ENCODE data around the gene MGLL. TPM values are rescaled to one million over a fixed set of nuclear protein-coding genes. Genes with fewer than 3 reads are reported as not detected.

The MGLL gene
- total RNA-seq, 4 donors from 2014 or later, result 37.9 to 54.3 (median 45.2) TPM

DNA sequence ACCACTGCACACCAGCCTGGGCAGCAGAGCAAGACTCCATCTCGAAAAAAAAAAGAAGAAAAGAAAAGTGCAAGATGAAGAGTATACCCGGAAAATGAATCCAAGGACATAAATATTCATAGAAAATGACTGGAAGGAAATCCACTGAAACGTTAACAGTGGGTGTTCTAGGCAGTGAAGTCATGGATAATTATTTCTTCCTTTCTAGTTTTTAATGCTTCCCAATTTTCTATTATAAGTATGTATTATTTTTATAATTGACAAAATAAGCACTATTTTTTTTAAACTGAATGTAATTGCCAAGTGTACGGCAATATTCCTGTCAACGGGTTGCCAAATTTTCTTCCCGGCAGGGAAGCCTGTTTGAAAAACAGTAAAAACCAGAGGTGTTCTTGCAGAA is 37.4 kb upstream of the MGLL start:
- H3K4me1 ChIP-seq, result no peaks in the 10 kb centered on the region
- H3K4me3 ChIP-seq, result no peak overlapping the region
- no peak overlapping the region for H3K27ac ChIP-seq
- H3K9me3 ChIP-seq, result no peaks in the 10 kb centered on the region
- DNase-seq (ENCODE audit: low spot score in 2 of 2), result no peak
- H3K27me3 ChIP-seq, result no peaks in the 10 kb centered on the region
- no peaks in the 10 kb centered on the region for H3K36me3 ChIP-seq
- TF ChIP-seq POLR2AphosphoS5 (IDR thresholded peaks at IDR 0.05), result no peak
- TF ChIP-seq EP300 (IDR thresholded peaks at IDR 0.05), result no peak
- TF ChIP-seq, protein P1, sequence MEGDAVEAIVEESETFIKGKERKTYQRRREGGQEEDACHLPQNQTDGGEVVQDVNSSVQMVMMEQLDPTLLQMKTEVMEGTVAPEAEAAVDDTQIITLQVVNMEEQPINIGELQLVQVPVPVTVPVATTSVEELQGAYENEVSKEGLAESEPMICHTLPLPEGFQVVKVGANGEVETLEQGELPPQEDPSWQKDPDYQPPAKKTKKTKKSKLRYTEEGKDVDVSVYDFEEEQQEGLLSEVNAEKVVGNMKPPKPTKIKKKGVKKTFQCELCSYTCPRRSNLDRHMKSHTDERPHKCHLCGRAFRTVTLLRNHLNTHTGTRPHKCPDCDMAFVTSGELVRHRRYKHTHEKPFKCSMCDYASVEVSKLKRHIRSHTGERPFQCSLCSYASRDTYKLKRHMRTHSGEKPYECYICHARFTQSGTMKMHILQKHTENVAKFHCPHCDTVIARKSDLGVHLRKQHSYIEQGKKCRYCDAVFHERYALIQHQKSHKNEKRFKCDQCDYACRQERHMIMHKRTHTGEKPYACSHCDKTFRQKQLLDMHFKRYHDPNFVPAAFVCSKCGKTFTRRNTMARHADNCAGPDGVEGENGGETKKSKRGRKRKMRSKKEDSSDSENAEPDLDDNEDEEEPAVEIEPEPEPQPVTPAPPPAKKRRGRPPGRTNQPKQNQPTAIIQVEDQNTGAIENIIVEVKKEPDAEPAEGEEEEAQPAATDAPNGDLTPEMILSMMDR (IDR thresholded peaks at IDR 0.05), result no peak
- no peak for TF ChIP-seq POLR2A (IDR thresholded peaks at IDR 0.05)
- WGBS, result 49% methylated on average over 6 of the region's 6 CpGs

DNA sequence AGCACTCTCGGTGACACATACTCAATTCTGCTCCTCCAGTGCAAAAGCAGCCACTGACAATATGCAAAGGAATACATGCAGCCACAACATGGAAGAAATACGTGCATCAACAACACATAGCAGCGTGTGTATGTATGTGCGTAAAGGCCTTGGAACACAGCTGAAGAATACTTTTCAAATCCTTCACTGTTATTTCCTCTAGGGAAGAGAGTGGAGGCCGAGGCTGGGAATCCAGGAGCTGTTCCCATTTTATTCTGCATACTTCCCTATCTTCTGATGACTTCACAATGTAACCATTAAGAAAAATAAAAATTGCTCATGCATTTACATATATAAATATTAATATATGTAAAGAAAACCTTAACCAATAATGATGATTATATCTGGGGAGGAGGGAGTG is 36.6 kb upstream of the MGLL start:
- no peak for DNase-seq (ENCODE audit: low spot score in 2 of 2)
- no peak overlapping the region for H3K4me3 ChIP-seq
- no peak overlapping the region for H3K27ac ChIP-seq
- H3K9me3 ChIP-seq, result no peaks in the 10 kb centered on the region
- 90% methylated on average over 5 of the region's 5 CpGs for WGBS
- no peaks in the 10 kb centered on the region for H3K4me1 ChIP-seq
- no peaks in the 10 kb centered on the region for H3K27me3 ChIP-seq
- no peaks in the 10 kb centered on the region for H3K36me3 ChIP-seq
- no peak for TF ChIP-seq POLR2AphosphoS5 (IDR thresholded peaks at IDR 0.05)
- TF ChIP-seq, protein P1 (IDR thresholded peaks at IDR 0.05), result no peak
- no peak for TF ChIP-seq EP300 (IDR thresholded peaks at IDR 0.05)
- TF ChIP-seq POLR2A (IDR thresholded peaks at IDR 0.05), result no peak

DNA sequence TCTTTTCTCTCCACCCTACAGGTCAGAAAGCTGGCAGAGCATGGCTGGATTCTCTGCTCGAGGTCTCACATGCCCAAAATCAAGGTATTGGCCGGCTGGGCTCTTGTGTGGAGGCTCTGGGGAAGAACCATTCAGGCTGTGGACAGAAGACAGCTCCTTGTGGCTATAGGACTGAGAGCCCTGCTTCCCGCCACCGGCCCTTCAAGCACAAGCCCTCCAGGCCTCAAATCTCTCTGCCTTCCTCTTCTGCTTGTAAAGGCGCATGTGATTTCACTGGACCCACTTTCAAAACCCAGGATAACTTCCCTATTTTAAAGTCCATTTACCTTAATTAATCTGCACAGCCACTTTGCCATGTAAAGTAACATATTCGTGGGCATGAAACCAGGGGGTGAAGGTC is 36.2 kb upstream of the MGLL start:
- no peaks in the 10 kb centered on the region for H3K9me3 ChIP-seq
- no peaks in the 10 kb centered on the region for H3K4me1 ChIP-seq
- DNase-seq (ENCODE audit: low spot score in 2 of 2), result no peak
- no peaks in the 10 kb centered on the region for H3K36me3 ChIP-seq
- 94% methylated on average over 6 of the region's 6 CpGs for WGBS
- TF ChIP-seq, protein P1 (IDR thresholded peaks at IDR 0.05), result no peak
- TF ChIP-seq POLR2A (IDR thresholded peaks at IDR 0.05), result no peak
- no peak for TF ChIP-seq EP300 (IDR thresholded peaks at IDR 0.05)
- H3K4me3 ChIP-seq, result no peak overlapping the region
- no peak overlapping the region for H3K27ac ChIP-seq
- H3K27me3 ChIP-seq, result no peaks in the 10 kb centered on the region

DNA sequence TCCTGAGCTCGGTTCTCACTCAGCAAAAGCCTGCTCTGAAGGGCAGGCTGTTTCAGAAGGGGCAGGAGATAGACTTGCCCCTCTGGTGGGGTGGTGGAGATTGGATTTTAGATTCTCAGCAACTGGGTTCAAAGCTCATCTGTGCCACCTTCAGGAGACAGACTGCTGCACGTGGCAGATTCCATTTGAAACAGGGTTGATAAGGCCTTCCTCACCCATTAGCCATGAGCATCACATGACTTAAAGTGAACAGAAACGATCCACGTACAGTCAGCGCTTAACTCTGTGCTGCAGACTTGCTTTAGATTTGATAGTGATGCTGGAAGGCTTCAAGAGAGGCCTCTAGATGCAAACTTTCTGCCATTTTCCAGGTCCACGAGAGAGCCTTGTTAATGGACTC is 35.0 kb upstream of the MGLL start:
- no peaks in the 10 kb centered on the region for H3K27me3 ChIP-seq
- no peak overlapping the region for H3K4me3 ChIP-seq
- WGBS, result 81% methylated on average over 5 of the region's 6 CpGs
- TF ChIP-seq EP300 (IDR thresholded peaks at IDR 0.05), result no peak
- no peak for TF ChIP-seq POLR2A (IDR thresholded peaks at IDR 0.05)
- TF ChIP-seq, protein P1 (IDR thresholded peaks at IDR 0.05), result no peak
- TF ChIP-seq POLR2AphosphoS5 (IDR thresholded peaks at IDR 0.05), result no peak
- DNase-seq (ENCODE audit: low spot score in 2 of 2), result no peak
- no peaks in the 10 kb centered on the region for H3K36me3 ChIP-seq
- H3K9me3 ChIP-seq, result no peaks in the 10 kb centered on the region
- H3K4me1 ChIP-seq, result no peaks in the 10 kb centered on the region
- no peak overlapping the region for H3K27ac ChIP-seq

DNA sequence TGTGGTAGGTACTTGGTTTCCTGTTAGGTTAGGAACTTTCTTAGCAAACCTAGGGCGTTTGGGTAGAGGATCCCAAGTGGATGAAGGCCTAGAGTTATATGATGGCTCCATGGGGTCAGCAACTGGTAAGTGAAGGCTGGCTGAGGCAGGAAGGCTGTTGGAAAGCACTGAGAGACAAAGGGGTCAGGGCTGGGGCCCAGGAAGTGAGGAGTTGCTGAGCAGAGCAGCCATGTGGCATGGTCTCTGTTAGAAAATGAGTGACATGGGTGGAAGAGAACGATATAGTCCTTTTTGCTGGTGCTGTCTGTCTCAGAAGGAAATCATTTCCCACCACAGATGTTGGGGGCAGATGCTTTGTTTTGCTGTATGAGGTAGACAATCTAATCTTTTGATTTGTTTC is 34.5 kb upstream of the MGLL start:
- Histone ChIP-seq H3K4me1 (no peaks in the 10 kb centered on the region), H3K9me3 (no peaks in the 10 kb centered on the region), H3K27ac (no peak overlapping the region), H3K27me3 (no peaks in the 10 kb centered on the region), H3K36me3 (no peaks in the 10 kb centered on the region), H3K4me3 (no peak overlapping the region)
- WGBS, result 68% methylated on average over 2 of the region's 2 CpGs
- DNase-seq (ENCODE audit: low spot score in 2 of 2), result no peak
- TF ChIP-seq POLR2AphosphoS5 (IDR thresholded peaks at IDR 0.05) (no peak), POLR2A (IDR thresholded peaks at IDR 0.05) (no peak), EP300 (IDR thresholded peaks at IDR 0.05) (no peak)
- TF ChIP-seq, protein P1 (IDR thresholded peaks at IDR 0.05), result no peak

All from suprapubic skin (tissue), 4 donors.